HG03060 (cell line): ENCODE data around the gene OR5B17.
"Not testable (repeated sequence)": the region's sequence is repeated elsewhere in the genome, so short reads cannot be mapped to it uniquely, and the experiment has no call there.

Experiments
- ATAC-seq: cut with Tn5 transposase; IDR thresholded peaks from one replicate; pipeline ENCODE4 v1.9.1; 2021; ENCODE audit warnings: low read depth, moderate number of reproducible peaks; ENCODE audit not compliant: unreplicated experiment

Gene OR5B17

GRCh38 chr11:58358969-58359368 lies at the start of gene OR5B17:
OR5B17 (minus strand) TSS chr11:58359069; CDS start chr11:58359069, 0 bp downstream.
- no peak for ATAC-seq

- ATAC-seq: no peak
Measured at GRCh38 chr11:58406774-58407173, 47.9 kb upstream of the OR5B17 start, which contains the start of gene OR5B3. OR5B3 (minus strand) TSS chr11:58406874; CDS start chr11:58403409, 3,465 bp downstream.

- not testable (repeated sequence) for ATAC-seq
Measured at GRCh38 chr11:58399622-58400021, 40.8 kb upstream of the OR5B17 start.

GRCh38 chr11:58395581-58395980 lies 36.7 kb upstream of the OR5B17 start:
- ATAC-seq: no peak

- ATAC-seq: no peak
Measured at GRCh38 chr11:58394195-58394594, 35.3 kb upstream of the OR5B17 start.

GRCh38 chr11:58392746-58393145 lies 33.9 kb upstream of the OR5B17 start:
- no peak for ATAC-seq

GRCh38 chr11:58391879-58392278 lies 33.0 kb upstream of the OR5B17 start:
- no peak for ATAC-seq

GRCh38 chr11:58390551-58391063 lies 31.7 kb upstream of the OR5B17 start:
- no peak for ATAC-seq

- ATAC-seq: no peak
Measured at GRCh38 chr11:58354727-58355126, 4.1 kb downstream of the OR5B17 start.

- ATAC-seq: no peak
Measured at GRCh38 chr11:58345204-58345603, 13.7 kb downstream of the OR5B17 start.

GRCh38 chr11:58334708-58335107 lies 24.2 kb downstream of the OR5B17 start:
- ATAC-seq: no peak

GRCh38 chr11:58330861-58331260 lies 28.0 kb downstream of the OR5B17 start:
- no peak for ATAC-seq

GRCh38 chr11:58318532-58318931 lies 40.3 kb downstream of the OR5B17 start:
- no peak for ATAC-seq

- ATAC-seq: no peak
Measured at GRCh38 chr11:58316142-58316541, 42.7 kb downstream of the OR5B17 start.
